GM18870 (cell line): ENCODE results near the gene CAND2.

ENCODE experiments used
- ATAC-seq: cut with Tn5 transposase; IDR thresholded peaks from one replicate; pipeline ENCODE4 v1.9.1; 2021; ENCODE audit warnings: moderate library complexity; ENCODE audit not compliant: unreplicated experiment

CAND2 gene

DNA sequence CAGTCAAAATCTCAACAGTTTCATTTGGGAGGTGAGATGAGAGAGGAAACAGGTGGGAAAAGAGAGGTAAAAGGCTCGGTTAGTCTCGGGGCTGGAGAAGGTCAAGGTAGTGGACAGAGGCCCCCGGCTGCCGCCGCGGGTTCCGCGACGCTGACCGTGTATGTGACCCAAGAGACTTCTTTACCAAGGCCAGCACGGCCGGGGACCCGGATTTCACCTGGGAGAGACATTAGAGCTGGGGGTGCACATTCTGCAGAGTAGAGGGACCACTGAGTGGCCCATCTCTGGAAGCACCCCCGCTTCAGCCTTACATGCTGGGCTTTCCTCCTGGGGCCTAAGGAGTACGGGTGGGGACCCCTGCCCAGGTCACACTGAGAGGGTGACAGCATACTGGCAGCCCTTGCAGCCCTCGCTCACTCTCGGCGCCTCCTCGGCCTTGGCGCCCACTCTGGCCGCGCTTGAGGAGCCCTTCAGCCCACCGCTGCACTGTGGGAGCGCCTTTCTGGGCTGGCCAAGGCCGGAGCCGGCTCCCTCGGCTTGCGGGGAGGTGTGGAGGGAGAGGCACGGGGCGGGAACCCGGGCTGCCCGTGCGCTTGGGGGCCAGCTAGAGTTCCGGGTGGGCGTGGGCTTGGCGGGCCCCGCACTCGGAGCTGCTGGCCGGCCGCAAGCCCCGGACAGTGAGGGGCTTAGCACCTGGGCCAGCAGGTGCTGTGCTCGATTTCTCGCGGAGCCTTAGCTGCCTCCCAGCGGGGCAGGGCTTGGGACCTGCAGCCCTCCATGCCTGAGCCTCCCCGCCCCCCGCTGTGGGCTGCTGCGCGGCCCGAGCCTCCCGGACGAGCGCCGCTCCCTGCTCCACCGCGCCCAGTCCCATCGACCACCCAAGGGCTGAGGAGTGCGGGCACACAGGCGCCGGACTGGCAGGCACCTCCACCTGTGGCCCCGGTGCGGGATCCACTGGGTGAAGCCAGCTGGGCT is 86.1 kb downstream of the CAND2 start:
- no peak for ATAC-seq

DNA sequence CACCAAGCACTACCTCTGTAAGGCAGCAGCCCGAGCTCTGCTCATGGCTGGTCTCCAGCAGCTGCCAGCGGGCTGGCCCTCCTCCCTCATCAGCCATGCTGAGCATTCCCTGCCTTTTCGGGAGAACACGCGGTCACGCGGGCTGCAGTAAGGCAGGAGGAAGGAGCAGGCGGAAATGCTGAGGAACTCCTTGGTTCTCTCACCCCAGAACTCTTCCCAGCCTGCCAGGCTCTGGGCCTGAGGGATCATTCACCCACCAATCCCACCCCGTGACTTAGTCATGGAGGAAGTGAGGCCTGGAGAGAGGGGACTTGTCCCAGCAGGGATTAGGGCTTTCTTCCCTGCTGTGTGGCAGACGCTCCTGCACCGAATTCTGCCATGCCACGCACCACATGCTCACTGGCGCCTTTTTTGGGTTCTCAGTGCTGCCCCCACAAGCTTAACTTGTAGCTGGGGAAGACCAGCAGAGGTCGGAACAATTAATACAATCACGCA is 87.8 kb downstream of the CAND2 start:
- no peak for ATAC-seq
